HG03521 (cell line): ENCODE data around the gene TOLLIP.

Experiments
- ATAC-seq: cut with Tn5 transposase; IDR thresholded peaks from one replicate; pipeline ENCODE4 v1.9.1; 2021; ENCODE audit warnings: mild to moderate bottlenecking, moderate library complexity; ENCODE audit not compliant: unreplicated experiment

The TOLLIP gene

GRCh38 chr11:1234771-1235305 lies 74.6 kb downstream of the TOLLIP start:
- ATAC-seq: no peak

GRCh38 chr11:1234054-1234720 lies 75.2 kb downstream of the TOLLIP start:
- no peak for ATAC-seq

GRCh38 chr11:1233351-1234053 lies 75.9 kb downstream of the TOLLIP start:
- no peak for ATAC-seq

GRCh38 chr11:1232883-1233321 lies 76.5 kb downstream of the TOLLIP start:
- no peak for ATAC-seq

- no peak for ATAC-seq
These were observed 77.2 kb downstream of the TOLLIP start for GRCh38 chr11:1232021-1232882.

GRCh38 chr11:1231396-1232020 lies 77.9 kb downstream of the TOLLIP start:
- no peak for ATAC-seq

GRCh38 chr11:1230456-1231395 lies 78.7 kb downstream of the TOLLIP start:
- ATAC-seq: no peak

- ATAC-seq: no peak
These were observed 79.3 kb downstream of the TOLLIP start for GRCh38 chr11:1230121-1230455.

- no peak for ATAC-seq
These were observed 79.8 kb downstream of the TOLLIP start for GRCh38 chr11:1229471-1230120.

- no peak for ATAC-seq
These were observed 80.4 kb downstream of the TOLLIP start for GRCh38 chr11:1228921-1229451.

GRCh38 chr11:1228101-1228821 lies 81.2 kb downstream of the TOLLIP start:
- ATAC-seq: no peak

- ATAC-seq: no peak
These were observed 81.8 kb downstream of the TOLLIP start for GRCh38 chr11:1227551-1228100.

- no peak for ATAC-seq
These were observed 82.4 kb downstream of the TOLLIP start for GRCh38 chr11:1226986-1227550.

- ATAC-seq: no peak
These were observed 83.0 kb downstream of the TOLLIP start for GRCh38 chr11:1226226-1226985.

- no peak for ATAC-seq
These were observed 83.8 kb downstream of the TOLLIP start for GRCh38 chr11:1225386-1226225.
